HG03521 (cell line): Measurements from ENCODE around the gene IL31.

Experiments
- ATAC-seq: cut with Tn5 transposase; IDR thresholded peaks from one replicate; pipeline ENCODE4 v1.9.1; 2021; ENCODE audit warnings: mild to moderate bottlenecking, moderate library complexity; ENCODE audit not compliant: unreplicated experiment

IL31 gene

GRCh38 chr12:122159882-122160281 lies 14.1 kb downstream of the IL31 start:
- ATAC-seq = no peak

GRCh38 chr12:122158700-122159285 lies 15.2 kb downstream of the IL31 start:
- no peak for ATAC-seq

GRCh38 chr12:122155705-122156104 lies 18.3 kb downstream of the IL31 start:
- ATAC-seq = no peak

DNA sequence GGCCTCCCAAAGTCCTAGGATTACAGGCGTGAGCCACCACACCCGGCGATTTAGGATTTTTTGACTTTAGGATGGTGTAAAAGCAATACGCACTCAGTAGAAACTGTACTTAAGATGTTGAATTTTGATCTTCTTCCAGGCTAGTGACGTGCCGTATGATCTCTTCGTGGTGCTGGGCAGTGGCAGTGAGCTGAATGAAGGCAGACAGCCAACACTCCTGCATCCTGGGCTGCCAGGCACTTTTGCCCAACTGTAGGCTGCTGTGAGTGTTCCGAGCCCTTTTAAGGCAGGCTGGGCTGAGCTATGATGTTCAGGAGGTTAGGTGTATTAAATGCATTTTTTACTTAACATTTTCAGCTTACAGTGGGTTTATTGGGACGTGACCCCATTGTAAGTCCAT lies 21.3 kb downstream of the IL31 start:
- no peak for ATAC-seq

DNA sequence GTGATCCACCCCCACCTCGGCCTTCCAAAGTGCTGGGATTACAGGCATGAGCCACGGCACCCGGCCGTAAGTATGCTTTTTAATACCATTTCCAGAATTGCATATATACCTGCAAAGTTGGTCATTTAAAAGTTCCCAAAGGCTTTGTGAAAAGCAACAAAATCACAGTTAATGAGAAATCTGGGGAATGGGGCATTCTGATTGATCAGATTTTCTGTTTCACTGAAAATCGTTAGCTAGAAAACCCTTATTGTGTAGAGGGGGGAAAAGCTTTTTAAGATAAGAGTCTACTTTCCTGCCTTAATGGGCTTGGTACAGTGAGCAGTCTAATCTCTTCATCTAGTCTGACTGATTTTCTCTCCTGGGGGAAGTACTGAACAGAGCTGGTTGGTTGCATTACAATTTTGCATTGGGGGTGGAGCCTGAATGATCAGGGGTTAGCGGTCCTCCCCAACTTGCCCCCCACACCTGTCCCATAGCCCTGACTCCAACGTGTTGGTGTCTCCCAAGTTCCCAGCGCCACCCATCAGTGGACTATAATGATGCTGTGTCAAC lies 23.8 kb downstream of the IL31 start:
- no peak for ATAC-seq

- no peak for ATAC-seq
Observed at GRCh38 chr12:122148657-122149056, 25.4 kb downstream of the IL31 start.

GRCh38 chr12:122147514-122148290 lies 26.3 kb downstream of the IL31 start:
- ATAC-seq = no peak

- no peak for ATAC-seq
Observed at GRCh38 chr12:122145505-122146330, 28.3 kb downstream of the IL31 start.

GRCh38 chr12:122144885-122145284 lies 29.1 kb downstream of the IL31 start:
- ATAC-seq = no peak

- ATAC-seq = no peak
Observed at GRCh38 chr12:122142857-122143256, 31.2 kb downstream of the IL31 start.

DNA sequence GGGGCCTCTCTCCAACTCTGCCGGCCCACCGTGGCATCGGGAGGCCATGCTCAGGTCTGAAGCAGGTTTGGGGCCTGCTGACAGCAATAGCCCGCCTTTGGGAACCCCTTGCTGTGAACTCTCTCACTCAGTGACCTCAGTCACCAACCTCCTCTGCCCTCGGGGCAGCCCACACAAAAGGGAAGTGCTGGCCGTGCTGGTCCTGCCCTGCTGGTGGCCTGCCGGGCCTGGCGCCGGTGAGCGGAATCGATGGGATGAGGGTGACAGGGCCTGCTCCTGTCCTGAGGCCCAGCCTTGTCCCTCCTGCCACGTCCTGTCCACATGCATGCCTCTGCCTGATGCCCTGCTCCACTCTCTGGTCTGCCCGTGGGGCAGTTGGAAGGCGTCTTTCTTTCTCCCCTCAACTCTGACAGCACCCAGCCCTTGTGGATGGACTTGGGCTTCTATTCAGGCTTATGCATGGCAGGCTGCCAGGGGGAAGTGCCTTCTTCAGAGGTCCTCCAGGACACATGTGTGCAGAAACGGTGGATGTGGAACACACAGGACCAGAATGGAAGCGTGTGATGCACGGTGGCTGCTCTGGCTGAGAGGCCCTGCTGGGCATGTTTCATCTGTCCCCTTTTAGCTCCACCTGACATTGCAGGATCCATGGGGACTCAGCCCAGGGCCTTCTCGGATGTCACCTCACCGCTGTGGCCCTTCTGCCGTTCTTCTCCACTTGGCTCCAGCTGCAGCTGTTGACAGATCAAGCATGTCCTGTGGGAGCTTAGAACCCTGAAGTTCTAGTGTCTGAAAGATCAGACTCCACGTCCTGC lies 31.9 kb downstream of the IL31 start:
- ATAC-seq = no peak

GRCh38 chr12:122140467-122141257 lies 33.4 kb downstream of the IL31 start:
- ATAC-seq = no peak

GRCh38 chr12:122139941-122140340 lies 34.1 kb downstream of the IL31 start:
- ATAC-seq = no peak

- ATAC-seq = no peak
Observed at GRCh38 chr12:122139266-122139665, 34.8 kb downstream of the IL31 start.

- ATAC-seq = no peak
Observed at GRCh38 chr12:122138616-122139015, 35.4 kb downstream of the IL31 start.

DNA sequence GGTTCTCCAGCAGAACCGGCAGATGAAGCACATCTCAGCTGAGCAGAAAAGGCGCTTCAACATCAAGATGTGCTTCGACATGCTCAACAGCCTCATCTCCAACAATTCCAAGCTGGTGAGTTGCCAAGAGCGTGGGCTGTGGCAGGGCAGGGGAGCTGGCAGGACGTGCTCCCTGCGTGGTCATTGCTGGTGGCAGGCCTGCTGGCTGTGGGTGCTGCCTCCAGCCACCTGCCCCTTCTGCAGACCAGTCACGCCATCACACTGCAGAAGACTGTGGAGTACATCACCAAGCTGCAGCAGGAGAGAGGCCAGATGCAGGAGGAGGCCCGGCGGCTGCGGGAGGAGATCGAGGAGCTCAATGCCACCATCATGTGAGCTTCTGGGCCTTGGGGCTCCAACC lies 35.8 kb downstream of the IL31 start:
- ATAC-seq = no peak

DNA sequence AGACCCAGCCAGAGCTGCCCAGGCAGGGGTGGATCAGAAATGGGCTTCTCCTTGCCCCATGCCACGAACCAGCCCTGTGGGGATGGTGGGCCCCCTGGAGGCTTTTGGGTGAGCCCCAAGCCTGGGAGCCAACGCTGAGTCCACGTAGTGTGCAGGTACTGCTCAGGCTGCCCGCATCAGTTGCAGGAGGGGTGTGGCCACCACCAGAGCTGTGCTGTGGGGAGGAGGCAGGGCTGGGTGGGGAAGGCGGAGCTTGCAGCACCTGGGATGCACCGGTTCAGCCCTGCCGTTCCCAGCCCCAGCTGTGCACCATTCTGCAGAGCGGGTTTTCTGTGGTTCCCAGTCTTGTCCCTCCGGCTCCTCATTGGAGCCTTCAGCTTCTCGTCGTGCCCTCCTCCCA lies 36.3 kb downstream of the IL31 start:
- no peak for ATAC-seq

DNA sequence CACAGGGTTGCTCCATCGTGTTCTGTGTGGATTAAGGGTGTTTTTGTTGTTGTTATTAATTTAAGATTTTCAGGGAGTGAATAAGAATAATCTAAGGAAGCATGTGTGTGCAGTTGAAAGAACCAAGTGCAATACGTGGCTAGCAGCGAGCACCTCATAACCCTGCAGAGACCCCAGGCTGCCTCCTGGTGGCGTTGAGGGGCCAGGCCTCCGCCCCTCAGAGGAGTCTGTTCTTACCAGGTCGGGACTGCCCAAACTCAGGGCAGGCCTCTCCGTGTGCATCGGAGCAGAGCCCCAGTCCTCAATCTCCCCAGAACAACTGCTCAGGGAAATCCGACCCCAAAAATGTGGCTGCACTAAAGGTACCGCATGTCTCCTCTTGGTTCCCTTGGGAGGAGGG lies 36.8 kb downstream of the IL31 start:
- no peak for ATAC-seq

- ATAC-seq = no peak
Observed at GRCh38 chr12:122135437-122136031, 38.5 kb downstream of the IL31 start.
